Nephron (organoid): ENCODE results near the gene IL22.

Experiments
- H3K27ac Mint-ChIP-seq, 3 experiments: 2 replicates each; pipeline ENCODE4 v1.8.0; 2020; ENCODE audit warnings: mixed read lengths in 3 of 3, mild to moderate bottlenecking in 2 of 3, moderate library complexity in 1 of 3
- H3K27me3 Mint-ChIP-seq: 2 replicates; pipeline ENCODE4 v1.8.0; 2021; ENCODE audit warnings: low read depth, mild to moderate bottlenecking, moderate library complexity, mixed read lengths
- H3K36me3 Mint-ChIP-seq: 2 replicates; pipeline ENCODE4 v1.8.0; 2020; ENCODE audit warnings: low read depth, mixed read lengths
- H3K4me1 Mint-ChIP-seq: 2 replicates; pipeline ENCODE4 v1.8.0; 2020; ENCODE audit warnings: mixed read lengths
- H3K4me3 Mint-ChIP-seq, 3 experiments: 2 replicates each; pipeline ENCODE4 v1.8.0; 2020; ENCODE audit warnings: mild to moderate bottlenecking in 3 of 3, mixed read lengths in 3 of 3, moderate library complexity in 2 of 3
- H3K9me3 Mint-ChIP-seq: 2 replicates; pipeline ENCODE4 v1.8.0; 2020; ENCODE audit warnings: mixed read lengths
- TF ChIP-seq, protein P1 (sequence below), 3 experiments: fragments of 200-600 bp; sonication (generic); IDR thresholded peaks; one replicate each; pipeline ENCODE4 v1.5.0; 2021; ENCODE audit warnings: antibody characterized with exemption in 3 of 3; ENCODE audit not compliant: unreplicated experiment in 3 of 3

IL22 gene

DNA sequence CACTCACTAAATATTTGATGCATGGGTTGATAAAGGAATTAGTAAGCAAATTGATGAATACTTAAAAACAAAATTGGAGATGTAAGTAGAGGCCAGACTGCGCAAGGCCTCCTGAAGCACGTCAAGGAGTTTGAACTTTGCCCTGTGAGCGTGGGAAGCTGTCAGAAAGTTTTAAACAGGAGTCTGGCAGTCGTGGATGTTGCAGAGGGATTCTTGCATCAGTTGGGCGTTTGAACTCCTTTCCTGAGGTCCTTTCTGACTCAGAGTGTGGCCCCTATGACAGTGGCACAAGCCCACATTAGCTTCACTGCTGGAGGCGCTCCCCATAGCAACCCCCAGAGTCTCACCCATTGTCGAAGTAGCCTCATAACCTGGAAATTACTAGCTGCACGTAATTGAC lies 17.9 kb upstream of the IL22 start:
- TF ChIP-seq, protein P1, sequence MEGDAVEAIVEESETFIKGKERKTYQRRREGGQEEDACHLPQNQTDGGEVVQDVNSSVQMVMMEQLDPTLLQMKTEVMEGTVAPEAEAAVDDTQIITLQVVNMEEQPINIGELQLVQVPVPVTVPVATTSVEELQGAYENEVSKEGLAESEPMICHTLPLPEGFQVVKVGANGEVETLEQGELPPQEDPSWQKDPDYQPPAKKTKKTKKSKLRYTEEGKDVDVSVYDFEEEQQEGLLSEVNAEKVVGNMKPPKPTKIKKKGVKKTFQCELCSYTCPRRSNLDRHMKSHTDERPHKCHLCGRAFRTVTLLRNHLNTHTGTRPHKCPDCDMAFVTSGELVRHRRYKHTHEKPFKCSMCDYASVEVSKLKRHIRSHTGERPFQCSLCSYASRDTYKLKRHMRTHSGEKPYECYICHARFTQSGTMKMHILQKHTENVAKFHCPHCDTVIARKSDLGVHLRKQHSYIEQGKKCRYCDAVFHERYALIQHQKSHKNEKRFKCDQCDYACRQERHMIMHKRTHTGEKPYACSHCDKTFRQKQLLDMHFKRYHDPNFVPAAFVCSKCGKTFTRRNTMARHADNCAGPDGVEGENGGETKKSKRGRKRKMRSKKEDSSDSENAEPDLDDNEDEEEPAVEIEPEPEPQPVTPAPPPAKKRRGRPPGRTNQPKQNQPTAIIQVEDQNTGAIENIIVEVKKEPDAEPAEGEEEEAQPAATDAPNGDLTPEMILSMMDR (IDR thresholded peaks at IDR 0.05; ENCODE audit: unreplicated experiment in 3 of 3), result no peak
- H3K4me3 Mint-ChIP-seq, result no peak overlapping the region
- no peaks in the 10 kb centered on the region for H3K9me3 Mint-ChIP-seq
- H3K36me3 Mint-ChIP-seq, result no peaks in the 10 kb centered on the region
- peaks cover 27% of the 10 kb centered on the region for H3K4me1 Mint-ChIP-seq
- H3K27me3 Mint-ChIP-seq, result no peaks in the 10 kb centered on the region
- H3K27ac Mint-ChIP-seq, result peak overlapping the region in 2 of 3 experiments; percentile 25 to 46

DNA sequence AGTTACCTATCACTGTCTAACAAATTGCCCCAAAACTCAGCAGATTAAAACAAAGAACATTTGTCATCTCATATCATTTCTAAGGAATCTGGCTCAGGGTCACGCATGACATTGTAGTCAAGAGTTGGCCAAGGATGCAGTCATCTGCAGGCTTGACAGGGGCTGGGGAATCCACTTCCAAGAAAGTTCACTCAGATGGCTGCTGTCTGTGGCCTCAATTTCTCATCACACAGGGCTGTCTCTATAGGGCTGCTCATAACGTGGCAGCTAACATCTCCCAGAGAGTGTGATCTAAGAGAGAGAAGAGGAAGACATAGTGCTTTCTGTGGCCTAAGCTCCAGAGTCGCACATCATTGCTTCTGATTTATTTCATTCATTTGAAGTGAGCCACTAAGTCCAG lies 17.0 kb upstream of the IL22 start:
- no peak overlapping the region for H3K4me3 Mint-ChIP-seq
- no peaks in the 10 kb centered on the region for H3K27me3 Mint-ChIP-seq
- H3K9me3 Mint-ChIP-seq, result no peaks in the 10 kb centered on the region
- peaks cover 27% of the 10 kb centered on the region for H3K4me1 Mint-ChIP-seq
- TF ChIP-seq, protein P1 (IDR thresholded peaks at IDR 0.05; ENCODE audit: unreplicated experiment in 3 of 3), result no peak
- peak overlapping the region in 2 of 3 experiments; percentile 47 for H3K27ac Mint-ChIP-seq
- no peaks in the 10 kb centered on the region for H3K36me3 Mint-ChIP-seq

DNA sequence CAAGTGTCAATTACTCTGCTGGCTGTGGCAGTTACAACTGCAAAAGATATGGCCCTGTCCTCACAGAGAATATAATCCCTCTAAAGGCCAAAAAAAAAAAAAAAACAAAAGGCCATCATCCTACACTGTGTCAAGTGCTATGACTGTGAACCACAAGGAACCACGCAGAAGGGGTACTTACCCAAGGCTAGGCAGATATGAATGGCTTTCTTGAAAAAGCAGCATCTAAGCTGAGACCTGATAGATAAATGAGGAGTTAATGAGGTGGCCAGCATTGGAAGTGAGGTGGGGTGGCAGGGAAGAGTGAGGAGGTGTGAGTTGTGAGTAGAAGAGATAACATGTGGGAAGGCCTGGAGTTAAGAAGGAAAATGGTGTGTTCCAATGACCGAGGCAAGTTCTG lies 16.4 kb upstream of the IL22 start:
- Mint-ChIP-seq H3K36me3 (no peaks in the 10 kb centered on the region), H3K4me1 (peaks cover 30% of the 10 kb centered on the region), H3K27ac (peak overlapping the region in 1 of 3 experiments; percentile 47), H3K9me3 (no peaks in the 10 kb centered on the region), H3K27me3 (no peaks in the 10 kb centered on the region), H3K4me3 (no peak overlapping the region)
- TF ChIP-seq, protein P1 (IDR thresholded peaks at IDR 0.05; ENCODE audit: unreplicated experiment in 3 of 3), result no peak

DNA sequence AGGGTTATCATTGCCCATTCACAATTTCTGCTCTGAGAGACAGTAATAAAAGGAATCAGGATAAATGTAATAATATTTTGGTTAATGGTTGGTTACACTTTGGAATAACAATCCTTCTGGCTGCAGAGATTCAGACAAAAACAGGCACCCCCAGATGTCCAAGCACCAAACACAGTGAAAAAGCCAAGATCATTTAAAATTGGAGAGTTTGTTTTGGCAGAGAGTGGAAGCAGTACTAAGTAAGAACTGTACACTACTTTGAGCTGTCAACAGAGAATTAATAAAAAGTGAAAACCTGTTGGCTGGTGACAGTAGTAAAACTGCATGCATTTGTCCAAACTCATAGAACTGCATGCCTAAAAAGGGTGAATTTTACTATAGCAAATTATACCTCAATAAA lies 15.6 kb upstream of the IL22 start:
- Mint-ChIP-seq H3K9me3 (no peaks in the 10 kb centered on the region), H3K27ac (peak overlapping the region; percentile 32 to 45 (median 40)), H3K4me1 (peaks cover 33% of the 10 kb centered on the region), H3K36me3 (no peaks in the 10 kb centered on the region), H3K4me3 (no peak overlapping the region), H3K27me3 (no peaks in the 10 kb centered on the region)
- TF ChIP-seq, protein P1 (IDR thresholded peaks at IDR 0.05; ENCODE audit: unreplicated experiment in 3 of 3), result no peak

DNA sequence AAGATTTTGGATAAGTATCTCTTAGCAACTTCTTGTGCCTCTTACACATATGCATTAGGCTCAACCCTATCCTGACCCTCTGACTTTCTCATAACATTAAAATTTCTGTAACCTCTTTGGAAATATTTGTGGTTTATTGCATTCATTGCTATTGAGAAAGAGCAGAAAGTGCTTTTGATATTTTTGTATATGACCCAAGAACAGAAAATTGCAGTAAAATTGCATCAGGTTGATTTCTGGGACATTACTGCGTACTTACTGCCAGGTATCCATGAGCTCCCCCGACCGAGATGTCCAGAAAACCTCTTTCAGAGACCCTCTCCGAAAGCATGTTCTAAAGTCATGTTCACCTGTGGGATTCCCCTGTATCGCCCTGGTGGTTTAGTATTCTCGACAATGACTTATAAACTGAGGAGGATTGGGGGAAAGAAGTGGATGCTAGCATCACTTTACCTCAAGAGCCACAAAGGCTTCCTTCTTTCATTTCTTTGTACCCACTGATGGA lies 14.5 kb upstream of the IL22 start:
- no peaks in the 10 kb centered on the region for H3K27me3 Mint-ChIP-seq
- H3K36me3 Mint-ChIP-seq, result no peaks in the 10 kb centered on the region
- peaks cover 33% of the 10 kb centered on the region for H3K4me1 Mint-ChIP-seq
- H3K27ac Mint-ChIP-seq, result no peak overlapping the region
- TF ChIP-seq, protein P1 (IDR thresholded peaks at IDR 0.05; ENCODE audit: unreplicated experiment in 3 of 3), result no peak
- no peaks in the 10 kb centered on the region for H3K9me3 Mint-ChIP-seq
- no peak overlapping the region for H3K4me3 Mint-ChIP-seq

DNA sequence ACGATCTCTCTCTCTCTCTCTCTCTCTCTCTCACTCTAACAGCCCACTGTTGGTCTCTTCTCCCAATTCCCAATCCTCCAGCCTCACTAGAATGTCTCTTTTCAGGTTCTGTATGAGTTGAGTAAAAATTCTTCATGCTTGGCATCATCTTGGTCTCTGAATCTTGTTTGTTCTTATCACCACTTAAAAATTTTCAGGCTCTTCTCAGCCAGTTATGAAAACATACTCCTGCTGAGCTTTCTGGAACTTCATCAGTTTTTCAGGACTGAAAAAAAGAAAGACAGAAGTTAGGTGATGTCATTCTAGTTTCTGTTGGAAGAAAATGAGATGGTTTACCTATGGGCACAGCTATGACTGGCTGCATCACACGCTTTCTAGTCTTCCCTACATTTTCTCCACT lies 11.5 kb upstream of the IL22 start:
- TF ChIP-seq, protein P1 (IDR thresholded peaks at IDR 0.05; ENCODE audit: unreplicated experiment in 3 of 3), result no peak
- Mint-ChIP-seq H3K4me3 (no peak overlapping the region), H3K27ac (peak overlapping the region in 2 of 3 experiments; percentile 58 to 67), H3K9me3 (no peaks in the 10 kb centered on the region), H3K36me3 (no peaks in the 10 kb centered on the region), H3K4me1 (peaks cover 26% of the 10 kb centered on the region), H3K27me3 (no peaks in the 10 kb centered on the region)
